Fibroblast of lung (primary cell): ENCODE data around the gene ARHGAP42. TPM values are rescaled to one million over a fixed set of nuclear protein-coding genes. Genes with fewer than 3 reads are reported as not detected.

Experiments
- DNase-seq, 2 donors: peaks; one replicate each; pipeline versions ENCODE4 v3.0.0 to v3.0.0-alpha.2; 2010; ENCODE audit warnings: low read depth in 2 of 2
- H2AFZ ChIP-seq: 2 replicates; pipeline ENCODE4 v1.5.1; 2012; ENCODE audit warnings: low read length, control low read depth, inconsistent platforms
- H3K27ac ChIP-seq: 2 replicates; pipeline ENCODE4 v1.5.1; 2011; ENCODE audit warnings: low read length, control low read depth; ENCODE audit not compliant: insufficient read depth
- H3K27me3 ChIP-seq: 2 replicates; pipeline ENCODE4 v1.5.1; 2011; ENCODE audit warnings: mild to moderate bottlenecking, low read length; ENCODE audit not compliant: control insufficient read depth, insufficient read depth
- H3K36me3 ChIP-seq: 2 replicates; pipeline ENCODE4 v1.5.1; 2011; ENCODE audit warnings: low read length; ENCODE audit not compliant: control insufficient read depth, insufficient read depth
- H3K4me1 ChIP-seq: 2 replicates; pipeline ENCODE4 v1.5.1; 2011; ENCODE audit warnings: low read length; ENCODE audit not compliant: control insufficient read depth, insufficient read depth; ENCODE audit errors: extremely low read depth
- H3K4me2 ChIP-seq: 2 replicates; pipeline ENCODE4 v1.5.1; 2011; ENCODE audit warnings: low read length, control low read depth; ENCODE audit not compliant: insufficient read depth; ENCODE audit errors: extremely low read depth
- H3K4me3 ChIP-seq, 4 experiments: fragments of 200-600 bp in 1 of 4; sonication (generic) in 1 of 4; replicated peaks in 1 of 4; 2 replicates each; pipeline ENCODE4 v1.5.1; 2011 to 2016; ENCODE audit warnings: low read length in 4 of 4, low read depth in 3 of 4, mild to moderate bottlenecking in 3 of 4, control low read depth in 2 of 4, inconsistent platforms in 1 of 4, mixed read lengths in 1 of 4; ENCODE audit not compliant: insufficient read depth in 1 of 4; ENCODE audit errors: control extremely low read depth in 1 of 4
- H3K79me2 ChIP-seq: 2 replicates; pipeline ENCODE4 v1.5.1; 2012; ENCODE audit warnings: mild to moderate bottlenecking, low read length, inconsistent platforms; ENCODE audit not compliant: control insufficient read depth, insufficient read depth
- H3K9ac ChIP-seq: 2 replicates; pipeline ENCODE4 v1.5.1; 2011; ENCODE audit warnings: mild to moderate bottlenecking, low read length, control low read depth; ENCODE audit not compliant: insufficient read depth
- H3K9me3 ChIP-seq: 2 replicates; pipeline ENCODE4 v1.5.1; 2012; ENCODE audit warnings: low read depth, low read length; ENCODE audit not compliant: control insufficient read depth, insufficient read depth
- H4K20me1 ChIP-seq: 2 replicates; pipeline ENCODE4 v1.5.1; 2011; ENCODE audit warnings: low read length; ENCODE audit not compliant: control insufficient read depth, insufficient read depth; ENCODE audit errors: extremely low read depth
- CTCF ChIP-seq, 2 donors: IDR thresholded peaks in 1 of 2; conservative IDR thresholded peaks in 1 of 2; 1 replicate in 1 of 2; 2 replicates in 1 of 2; pipeline ENCODE4 v1.5.1; 2011 to 2012; ENCODE audit warnings: low read length in 2 of 2, control low read depth in 1 of 2, inconsistent platforms in 1 of 2, low read depth in 1 of 2, mild to moderate bottlenecking in 1 of 2
- EZH2 ChIP-seq: IDR thresholded peaks from 2 replicates; pipeline ENCODE4 v1.5.1; 2012; ENCODE audit warnings: low read length, control low read depth, mild to moderate bottlenecking; ENCODE audit errors: missing control alignments
- polyA plus RNA-seq, 2 donors: library from polyadenylated mRNA; depleted of rRNA in 1 of 2; stranded (reverse) in 1 of 2; unstranded in 1 of 2; fragments of >200 nt; gene quantifications; 2 replicates each; pipeline ENCODE4 v1.2.1, GENCODE V29; 2011 to 2012; ENCODE audit warnings: missing spikeins in 1 of 2
- total RNA-seq: library from RNA; depleted of rRNA; stranded (reverse); fragments of >200 nt; gene quantifications from 2 replicates; pipeline ENCODE4 v1.2.1, GENCODE V29; 2014

Gene ARHGAP42
- total and polyA plus RNA-seq, 2 donors (not counting 1 experiment from before 2014, with no cell fraction given): 8.0 to 13.4 TPM

GRCh38 chr11:101028644-101029043 is 341.6 kb downstream of the ARHGAP42 start:
- H3K27ac ChIP-seq: no peak overlapping the region
- no peaks in the 10 kb centered on the region for H3K79me2 ChIP-seq
- no peak overlapping the region for H2AFZ ChIP-seq
- H3K4me1 ChIP-seq: no peaks in the 10 kb centered on the region
- no peaks in the 10 kb centered on the region for H3K27me3 ChIP-seq
- no peak overlapping the region for H3K4me2 ChIP-seq
- no peaks in the 10 kb centered on the region for H3K9me3 ChIP-seq
- H4K20me1 ChIP-seq: no peaks in the 10 kb centered on the region
- no peaks in the 10 kb centered on the region for H3K36me3 ChIP-seq
- no peak overlapping the region for H3K9ac ChIP-seq
- no peak overlapping the region for H3K4me3 ChIP-seq
- TF ChIP-seq CTCF (conservative IDR thresholded peaks at IDR 0.05 in 1 of 2, IDR thresholded peaks at IDR 0.05 in 1 of 2; ENCODE audit: low read depth in 1 of 2, low read length in 2 of 2) (no peak), EZH2 (no peak)
- DNase-seq: no peak

GRCh38 chr11:101030015-101030414 is 342.9 kb downstream of the ARHGAP42 start:
- Histone ChIP-seq H3K27me3 (no peaks in the 10 kb centered on the region), H3K9me3 (no peaks in the 10 kb centered on the region)
- TF ChIP-seq EZH2 (no peak), CTCF (conservative IDR thresholded peaks at IDR 0.05 in 1 of 2, IDR thresholded peaks at IDR 0.05 in 1 of 2; ENCODE audit: low read depth in 1 of 2, low read length in 2 of 2) (no peak)

GRCh38 chr11:101030692-101031091 is 343.6 kb downstream of the ARHGAP42 start:
- H2AFZ ChIP-seq: no peak overlapping the region
- H3K4me1 ChIP-seq: no peaks in the 10 kb centered on the region
- no peaks in the 10 kb centered on the region for H3K79me2 ChIP-seq
- DNase-seq: no peak
- H3K27me3 ChIP-seq: no peaks in the 10 kb centered on the region
- no peak overlapping the region for H3K9ac ChIP-seq
- TF ChIP-seq EZH2 (no peak), CTCF (conservative IDR thresholded peaks at IDR 0.05 in 1 of 2, IDR thresholded peaks at IDR 0.05 in 1 of 2; ENCODE audit: low read depth in 1 of 2, low read length in 2 of 2) (no peak)
- no peak overlapping the region for H3K4me3 ChIP-seq
- H3K27ac ChIP-seq: no peak overlapping the region
- H3K36me3 ChIP-seq: no peaks in the 10 kb centered on the region
- no peak overlapping the region for H3K4me2 ChIP-seq
- no peaks in the 10 kb centered on the region for H4K20me1 ChIP-seq
- no peaks in the 10 kb centered on the region for H3K9me3 ChIP-seq

More at GRCh38 chr11:101030015-101030414, 342.9 kb downstream of the ARHGAP42 start:
- peak; percentile 9 to 20 for DNase-seq
- Histone ChIP-seq H4K20me1 (no peaks in the 10 kb centered on the region), H3K36me3 (no peaks in the 10 kb centered on the region), H3K4me2 (no peak overlapping the region), H3K4me3 (no peak overlapping the region), H3K4me1 (no peaks in the 10 kb centered on the region), H3K27ac (no peak overlapping the region), H2AFZ (no peak overlapping the region), H3K79me2 (no peaks in the 10 kb centered on the region), H3K9ac (no peak overlapping the region)
